Loucy (cell line): Measurements from ENCODE around the gene STIP1.

Source experiments
- H2AFZ ChIP-seq: fragments of 200-600 bp; sonication (generic); 2 replicates; pipeline ENCODE4 v1.6.0; 2016; ENCODE audit warnings: antibody characterized with exemption, mild to moderate bottlenecking, low read length, moderate library complexity
- H3F3A ChIP-seq: fragments of 200-600 bp; 2 replicates; pipeline ENCODE4 v1.6.0; 2016; ENCODE audit warnings: antibody characterized with exemption, low read depth, mild to moderate bottlenecking
- H3K27me3 ChIP-seq: fragments of 200-600 bp; sonication (generic); 2 replicates; pipeline ENCODE4 v1.6.1; 2014; ENCODE audit warnings: low read length, mild to moderate bottlenecking; ENCODE audit not compliant: insufficient read depth, poor library complexity, severe bottlenecking
- H3K36me3 ChIP-seq: fragments of 200-600 bp; sonication (generic); 2 replicates; pipeline ENCODE4 v1.6.1; 2016; ENCODE audit warnings: low read length; ENCODE audit not compliant: insufficient read depth
- H3K4me1 ChIP-seq: fragments of 200-600 bp; sonication (generic); 2 replicates; pipeline ENCODE4 v1.5.1; 2014; ENCODE audit warnings: low read length, mild to moderate bottlenecking; ENCODE audit not compliant: insufficient read depth, poor library complexity, severe bottlenecking
- H3K4me2 ChIP-seq: fragments of 200-600 bp; sonication (generic); 2 replicates; pipeline ENCODE4 v1.6.0; 2014; ENCODE audit warnings: antibody characterized with exemption, low read length, low read depth, mild to moderate bottlenecking; ENCODE audit not compliant: poor library complexity, severe bottlenecking
- H3K4me3 ChIP-seq: fragments of 200-600 bp; sonication (generic); 2 replicates; pipeline ENCODE4 v1.5.1; 2014; ENCODE audit warnings: low read length, mild to moderate bottlenecking, mixed read lengths; ENCODE audit not compliant: poor library complexity, severe bottlenecking
- H3K79me2 ChIP-seq: fragments of 200-600 bp; sonication (generic); 2 replicates; pipeline ENCODE4 v1.6.1; 2014; ENCODE audit warnings: low read length; ENCODE audit not compliant: insufficient read depth
- H3K9ac ChIP-seq: fragments of 200-600 bp; sonication (generic); 2 replicates; pipeline ENCODE4 v1.6.0; 2014; ENCODE audit warnings: mild to moderate bottlenecking, low read depth, low read length, moderate library complexity; ENCODE audit not compliant: poor library complexity, severe bottlenecking
- H3K9me2 ChIP-seq: fragments of 200-600 bp; sonication (generic); replicated peaks from 2 replicates; pipeline ENCODE4 v1.6.1; 2016; ENCODE audit warnings: low read depth, low read length, mixed read lengths
- H3K9me3 ChIP-seq: fragments of 200-600 bp; sonication (generic); 2 replicates; pipeline ENCODE4 v1.6.1; 2014; ENCODE audit warnings: mild to moderate bottlenecking, antibody characterized with exemption, low read length, low read depth; ENCODE audit not compliant: insufficient read depth
- H4K20me1 ChIP-seq: fragments of 200-600 bp; sonication (generic); 2 replicates; pipeline ENCODE4 v1.6.0; 2014; ENCODE audit warnings: antibody characterized with exemption, low read length, mild to moderate bottlenecking; ENCODE audit not compliant: insufficient read depth, poor library complexity, severe bottlenecking
- EZH2phosphoT487 ChIP-seq: fragments of 200-600 bp; IDR thresholded peaks from 2 replicates; pipeline ENCODE4 v1.6.1; 2018; ENCODE audit warnings: antibody characterized with exemption, mild to moderate bottlenecking, moderate library complexity, borderline replicate concordance
- TF ChIP-seq, protein P1 (sequence below): fragments of 200-600 bp; sonication (generic); conservative IDR thresholded peaks from 2 replicates; pipeline ENCODE4 v1.5.1; 2014; ENCODE audit warnings: mild to moderate bottlenecking, antibody characterized with exemption, low read length

The STIP1 gene

GRCh38 chr11:64230985-64231365 lies 45.0 kb downstream of the STIP1 start:
- Histone ChIP-seq H3K9ac (peak overlapping the region; percentile 80), H3K9me2 (no peaks in the 10 kb centered on the region), H3K36me3 (no peaks in the 10 kb centered on the region), H3F3A (peaks cover 6% of the 10 kb centered on the region; the same call in 1 of the 2 replicates), H3K79me2 (peaks cover 41% of the 10 kb centered on the region), H3K27me3 (no peaks in the 10 kb centered on the region), H3K4me3 (peak overlapping the region; percentile 86), H2AFZ (peak overlapping the region; percentile 78), H4K20me1 (peaks cover 30% of the 10 kb centered on the region), H3K9me3 (no peaks in the 10 kb centered on the region), H3K4me1 (peaks cover 26% of the 10 kb centered on the region), H3K4me2 (peak overlapping the region; percentile 81)
- TF ChIP-seq, protein P1, sequence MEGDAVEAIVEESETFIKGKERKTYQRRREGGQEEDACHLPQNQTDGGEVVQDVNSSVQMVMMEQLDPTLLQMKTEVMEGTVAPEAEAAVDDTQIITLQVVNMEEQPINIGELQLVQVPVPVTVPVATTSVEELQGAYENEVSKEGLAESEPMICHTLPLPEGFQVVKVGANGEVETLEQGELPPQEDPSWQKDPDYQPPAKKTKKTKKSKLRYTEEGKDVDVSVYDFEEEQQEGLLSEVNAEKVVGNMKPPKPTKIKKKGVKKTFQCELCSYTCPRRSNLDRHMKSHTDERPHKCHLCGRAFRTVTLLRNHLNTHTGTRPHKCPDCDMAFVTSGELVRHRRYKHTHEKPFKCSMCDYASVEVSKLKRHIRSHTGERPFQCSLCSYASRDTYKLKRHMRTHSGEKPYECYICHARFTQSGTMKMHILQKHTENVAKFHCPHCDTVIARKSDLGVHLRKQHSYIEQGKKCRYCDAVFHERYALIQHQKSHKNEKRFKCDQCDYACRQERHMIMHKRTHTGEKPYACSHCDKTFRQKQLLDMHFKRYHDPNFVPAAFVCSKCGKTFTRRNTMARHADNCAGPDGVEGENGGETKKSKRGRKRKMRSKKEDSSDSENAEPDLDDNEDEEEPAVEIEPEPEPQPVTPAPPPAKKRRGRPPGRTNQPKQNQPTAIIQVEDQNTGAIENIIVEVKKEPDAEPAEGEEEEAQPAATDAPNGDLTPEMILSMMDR, result no peak
- TF ChIP-seq EZH2phosphoT487, result no peak

DNA sequence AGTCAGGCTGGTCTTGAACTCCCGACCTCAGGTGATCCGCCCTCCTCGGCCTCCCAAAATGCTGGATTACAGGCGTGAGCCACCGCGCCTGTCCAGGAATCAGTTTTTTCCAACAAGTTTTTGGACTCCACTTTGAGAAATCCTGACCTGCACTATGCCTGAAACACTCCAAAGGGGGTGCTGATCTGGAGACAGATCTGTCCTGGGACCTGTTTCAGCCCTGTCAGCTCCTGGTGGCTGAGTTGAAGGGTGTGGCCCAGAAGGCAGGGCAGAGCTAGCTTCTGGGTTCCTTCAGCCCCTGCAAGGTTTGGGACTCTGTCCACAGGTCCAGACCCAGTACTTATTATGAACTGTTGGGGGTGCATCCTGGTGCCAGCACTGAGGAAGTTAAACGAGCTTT lies 45.6 kb downstream of the STIP1 start:
- H2AFZ ChIP-seq, result no peak overlapping the region
- no peaks in the 10 kb centered on the region for H3K36me3 ChIP-seq
- no peaks in the 10 kb centered on the region for H3K9me2 ChIP-seq
- peak overlapping the region; percentile 81 for H3K4me2 ChIP-seq
- TF ChIP-seq EZH2phosphoT487, result no peak
- TF ChIP-seq, protein P1, result no peak
- H4K20me1 ChIP-seq, result peaks cover 30% of the 10 kb centered on the region
- peak overlapping the region; percentile 86 for H3K4me3 ChIP-seq
- H3K4me1 ChIP-seq, result peaks cover 22% of the 10 kb centered on the region
- H3F3A ChIP-seq, result peaks cover 6% of the 10 kb centered on the region; the same call in 1 of the 2 replicates
- no peaks in the 10 kb centered on the region for H3K9me3 ChIP-seq
- peak overlapping the region; percentile 80 for H3K9ac ChIP-seq
- H3K27me3 ChIP-seq, result no peaks in the 10 kb centered on the region
- H3K79me2 ChIP-seq, result peaks cover 40% of the 10 kb centered on the region

DNA sequence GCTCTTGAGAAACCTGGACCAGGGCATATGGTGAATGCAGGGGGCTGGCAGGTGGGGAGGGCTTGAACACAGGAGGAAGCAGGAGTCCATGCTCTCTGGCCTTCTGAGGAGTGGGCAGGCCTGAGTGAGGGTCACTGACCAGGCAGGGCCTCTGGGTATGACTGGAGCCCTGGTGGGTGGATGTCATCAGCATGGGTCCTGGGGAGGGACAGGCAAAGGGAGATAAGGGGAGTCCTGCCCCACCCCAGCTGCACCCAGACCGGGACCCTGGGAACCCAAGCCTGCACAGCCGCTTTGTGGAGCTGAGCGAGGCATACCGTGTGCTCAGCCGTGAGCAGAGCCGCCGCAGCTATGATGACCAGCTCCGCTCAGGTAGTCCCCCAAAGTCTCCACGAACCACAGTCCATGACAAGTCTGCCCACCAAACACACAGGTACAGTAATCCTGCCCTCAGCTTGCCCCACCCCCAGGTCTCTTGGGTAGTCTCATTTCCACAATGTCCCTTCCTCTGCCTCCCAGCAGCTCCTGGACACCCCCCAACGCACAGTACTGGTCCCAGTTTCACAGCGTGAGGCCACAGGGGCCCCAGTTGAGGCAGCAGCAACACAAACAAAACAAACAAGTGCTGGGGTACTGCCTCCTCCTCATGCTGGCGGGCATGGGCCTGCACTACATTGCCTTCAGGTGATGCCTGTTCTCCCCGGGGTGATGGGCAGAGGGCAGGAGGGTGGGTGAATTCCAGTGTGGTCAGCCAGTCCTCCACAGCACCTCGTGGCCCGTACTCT lies 46.4 kb downstream of the STIP1 start:
- Histone ChIP-seq H3K4me2 (peak overlapping the region; percentile 81), H3K36me3 (no peaks in the 10 kb centered on the region), H3K4me1 (peaks cover 18% of the 10 kb centered on the region), H3K4me3 (no peak overlapping the region), H3F3A (peaks cover 6% of the 10 kb centered on the region; the same call in 1 of the 2 replicates), H4K20me1 (peaks cover 24% of the 10 kb centered on the region), H2AFZ (no peak overlapping the region), H3K9me3 (no peaks in the 10 kb centered on the region), H3K9ac (peak overlapping the region; percentile 18), H3K79me2 (peaks cover 32% of the 10 kb centered on the region), H3K9me2 (no peaks in the 10 kb centered on the region), H3K27me3 (no peaks in the 10 kb centered on the region)
- TF ChIP-seq, protein P1, result no peak
- TF ChIP-seq EZH2phosphoT487, result no peak
